Upper lobe of left lung (tissue), 4 donors: ENCODE results near the gene MUC2.

Experiments
- CTCF ChIP-seq, 6 experiments: fragments of 450-650 bp in 4 of 6; fragments of 200-600 bp in 2 of 6; sonication (generic) in 2 of 6; IDR thresholded peaks; one replicate each; pipeline ENCODE4 v1.5.1; 2016 to 2019; ENCODE audit warnings: antibody characterized with exemption in 6 of 6
- POLR2A ChIP-seq, 4 donors: fragments of 450-650 bp; IDR thresholded peaks; one replicate each; pipeline ENCODE4 v1.5.1; 2016 to 2017; ENCODE audit warnings: antibody characterized with exemption in 4 of 4, mild to moderate bottlenecking in 2 of 4

- no peak for TF ChIP-seq CTCF (IDR thresholded peaks at IDR 0.05)
- TF ChIP-seq POLR2A (IDR thresholded peaks at IDR 0.05): no peak
Observed at GRCh38 chr11:1060852-1061616, 13.6 kb upstream of the MUC2 start.
